ENCODE results near the gene PPP2R1B. TPM values are rescaled to one million over a fixed set of nuclear protein-coding genes. Genes with fewer than 3 reads are reported as not detected.

PPP2R1B gene
- total and polyA plus RNA-seq, 2 of the 8 experiments (the other 6 are each of a cell fraction or from before 2014, with no cell fraction given), result 25.8 to 87.0 TPM

GRCh38 chr11:111765984-111766833 lies at the start of gene PPP2R1B (continued):
- peak; percentile 86; the same call in 1 of the 2 replicates for TF ChIP-seq RBBP5 (IDR thresholded peaks at IDR 0.05; ENCODE audit: borderline replicate concordance, low read depth, low read length)

Data from H1 (cell line).